Effector CD4-positive, alpha-beta T cell (primary cell): ENCODE measurements around the gene COL5A3.
"Not testable (repeated sequence)": the region's sequence is repeated elsewhere in the genome, so short reads cannot be mapped to it uniquely, and the experiment has no call there.

ENCODE experiments used
- DNase-seq: peaks from one replicate; pipeline ENCODE4 v3.0.0-alpha.2; 2020
- total RNA-seq: gene quantifications from one replicate; lab custom pipeline; 2026; lab: John Stamatoyannopoulos, UW

The COL5A3 gene
- total RNA-seq: 0.94 reads per million

DNA sequence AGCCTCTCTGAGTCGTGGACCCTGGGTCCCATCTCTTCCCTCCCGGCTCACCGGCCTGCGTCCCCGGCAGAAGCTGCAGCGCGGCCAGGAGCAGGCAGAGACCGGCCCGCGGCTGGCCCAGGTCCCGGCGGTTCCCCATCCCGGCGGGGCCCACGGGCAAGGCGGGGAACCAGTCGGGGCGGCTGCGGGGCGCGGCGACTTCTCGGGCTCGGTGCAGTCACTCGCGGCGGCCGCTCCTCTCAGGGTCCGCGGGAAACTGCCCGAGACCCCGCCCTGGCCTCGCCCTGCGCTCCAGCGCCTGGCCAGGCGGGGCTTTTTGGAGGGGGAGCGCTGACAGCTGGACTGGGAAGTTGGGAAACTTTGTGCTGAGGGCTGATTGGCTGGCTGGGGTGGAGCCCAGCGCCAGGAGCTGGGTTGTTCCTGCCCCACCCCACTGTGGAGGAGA, at the start of gene COL5A3:
COL5A3 (minus strand) TSS at position 258 of the 445 bp plus-strand sequence; CDS start at position 139, 119 bp downstream.
- DNase-seq: no peak

DNA sequence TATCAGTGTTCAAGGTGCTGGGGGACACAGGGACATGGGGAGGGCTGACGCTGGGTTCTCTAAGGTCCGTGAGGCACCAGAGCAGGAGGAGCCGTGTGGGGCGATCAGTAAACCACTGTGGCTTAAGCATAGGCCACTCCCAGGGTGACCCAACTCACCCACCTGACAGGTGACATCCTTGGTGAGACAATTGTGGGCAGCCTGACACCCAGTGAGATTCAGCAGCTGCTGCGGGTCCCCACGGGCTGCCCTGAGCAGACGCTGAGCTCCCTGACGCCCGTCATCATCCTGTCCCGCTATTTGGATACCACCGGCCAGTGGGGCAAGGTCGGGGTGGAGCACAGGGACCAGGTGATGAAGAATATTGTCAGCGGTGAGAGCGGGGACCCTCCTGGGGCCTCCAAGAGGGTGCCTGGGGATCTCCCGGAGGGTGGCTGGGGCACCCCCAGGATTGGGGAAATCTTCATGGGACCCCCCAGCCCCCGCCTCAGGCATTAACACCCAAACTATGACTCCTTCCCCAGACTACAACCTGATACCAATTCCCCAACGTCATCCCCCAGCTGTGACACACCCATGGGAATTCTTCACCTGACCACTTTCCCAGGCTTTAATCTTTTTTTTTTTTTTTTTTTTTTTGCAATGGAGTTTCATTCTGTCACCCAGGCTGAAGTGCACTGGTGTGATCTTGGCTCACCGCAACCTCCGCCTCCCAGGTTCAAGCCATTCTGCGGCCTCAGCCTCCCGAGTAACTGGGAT, 42.5 kb upstream of the COL5A3 start:
- no peak for DNase-seq

GRCh38 chr19:10049626-10050025, 39.3 kb upstream of the COL5A3 start:
- DNase-seq: no peak

DNA sequence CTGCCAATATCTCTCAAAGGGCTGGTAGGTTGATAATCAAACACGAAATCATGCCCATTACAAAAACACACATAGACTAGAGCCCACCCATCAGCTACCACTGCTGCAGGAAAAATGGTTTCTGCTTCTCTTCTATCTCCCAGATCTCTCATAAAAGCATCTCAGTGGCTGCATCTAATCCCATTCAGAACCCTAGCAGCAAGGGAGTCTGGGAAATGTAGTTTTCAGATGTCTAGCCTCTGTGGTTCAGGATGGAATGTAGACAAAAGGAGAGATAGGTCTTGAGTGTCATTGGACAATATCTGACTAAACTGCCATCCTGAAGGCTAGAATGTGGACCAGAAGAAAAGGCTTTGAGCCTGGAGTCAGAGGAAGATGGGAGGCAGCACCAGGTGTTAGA, 35.1 kb upstream of the COL5A3 start:
- DNase-seq: no peak

DNA sequence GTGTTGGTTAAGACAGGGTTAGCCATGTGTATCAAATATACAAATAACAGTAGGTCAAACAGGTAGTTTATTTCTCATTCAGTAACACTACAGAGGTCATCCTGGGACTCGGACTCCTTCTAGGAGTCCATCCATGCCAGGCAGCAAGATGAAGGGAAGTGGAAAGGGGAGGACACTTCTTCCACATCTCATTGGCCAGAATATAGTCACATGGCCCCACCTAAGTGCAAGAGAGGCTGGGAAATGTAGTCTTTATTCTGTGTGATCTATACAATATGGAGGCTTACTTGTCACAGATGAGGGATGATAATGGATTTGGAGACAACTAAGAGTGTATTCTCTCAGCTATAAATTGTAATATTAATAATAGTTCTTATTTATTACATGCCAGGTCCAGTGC, 34.1 kb upstream of the COL5A3 start:
- no peak for DNase-seq

DNA sequence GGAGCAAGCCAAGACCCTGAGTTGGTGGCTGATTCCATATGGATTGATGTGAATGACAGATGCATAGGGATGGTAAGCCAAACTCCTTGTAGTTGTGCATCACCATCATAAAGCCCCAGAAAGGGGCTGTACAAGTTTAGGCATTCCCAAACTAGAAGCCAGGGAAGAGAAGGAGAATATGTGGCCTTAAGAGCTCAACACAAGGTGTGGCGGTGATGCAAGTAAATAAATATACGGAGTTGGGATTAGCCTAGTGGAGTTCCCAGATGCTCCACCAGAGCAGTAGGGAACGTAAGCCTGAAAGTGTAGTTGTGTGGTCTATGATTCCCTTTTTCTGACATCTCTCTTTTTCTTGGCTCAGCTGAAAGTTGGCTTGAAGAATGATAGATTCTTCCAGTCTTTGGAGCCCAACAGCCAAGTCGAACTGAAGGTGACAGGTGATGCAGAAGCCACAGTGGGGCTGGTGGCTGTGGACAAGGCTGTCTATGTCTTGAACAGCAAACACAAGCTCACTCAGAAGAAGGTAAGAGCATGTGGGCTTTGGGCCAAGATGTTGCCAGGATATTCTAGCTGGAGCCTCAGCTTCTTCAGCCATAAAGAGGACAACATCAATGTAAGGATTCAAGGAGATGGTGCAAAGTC, 33.1 kb upstream of the COL5A3 start:
- no peak for DNase-seq

DNA sequence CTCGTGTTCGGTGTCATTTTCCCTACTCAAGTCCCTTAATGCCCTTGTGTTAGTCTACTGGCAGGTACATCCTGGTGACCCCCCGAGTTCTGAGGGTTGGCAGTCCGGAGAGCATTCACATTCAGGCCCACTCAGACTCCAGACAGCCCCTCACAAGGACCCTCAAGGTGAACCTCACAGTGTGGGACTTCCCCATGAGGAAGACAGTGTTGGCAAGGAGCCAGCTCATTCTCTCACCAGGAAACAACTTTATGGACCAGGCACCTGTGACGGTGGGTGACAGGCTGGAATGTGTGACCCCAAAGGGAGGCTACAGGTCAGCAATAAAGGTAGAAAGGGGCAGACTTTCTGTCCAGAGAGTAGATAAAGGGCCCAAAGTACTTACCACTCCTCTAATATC, 27.5 kb upstream of the COL5A3 start:
- DNase-seq: no peak

DNA sequence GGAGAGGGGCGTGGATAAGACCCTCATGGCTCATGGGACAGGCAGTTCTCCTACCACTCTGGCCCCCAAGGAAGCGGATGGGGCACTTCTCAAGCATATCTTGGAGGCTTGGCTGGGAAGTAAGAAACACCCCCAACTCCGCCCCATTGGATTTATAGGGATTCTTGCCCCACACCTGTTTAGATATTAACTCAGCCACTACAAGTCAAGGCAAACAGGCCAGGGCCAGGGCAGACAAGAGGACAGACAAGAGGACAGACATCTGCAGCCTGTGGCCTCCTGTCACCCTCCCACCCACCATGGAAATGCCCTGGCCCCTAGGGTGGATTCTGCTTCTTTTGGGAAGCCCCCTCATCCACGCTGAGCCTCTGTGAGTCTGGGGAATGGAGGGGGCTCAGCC, 27.1 kb upstream of the COL5A3 start:
- no peak for DNase-seq

DNA sequence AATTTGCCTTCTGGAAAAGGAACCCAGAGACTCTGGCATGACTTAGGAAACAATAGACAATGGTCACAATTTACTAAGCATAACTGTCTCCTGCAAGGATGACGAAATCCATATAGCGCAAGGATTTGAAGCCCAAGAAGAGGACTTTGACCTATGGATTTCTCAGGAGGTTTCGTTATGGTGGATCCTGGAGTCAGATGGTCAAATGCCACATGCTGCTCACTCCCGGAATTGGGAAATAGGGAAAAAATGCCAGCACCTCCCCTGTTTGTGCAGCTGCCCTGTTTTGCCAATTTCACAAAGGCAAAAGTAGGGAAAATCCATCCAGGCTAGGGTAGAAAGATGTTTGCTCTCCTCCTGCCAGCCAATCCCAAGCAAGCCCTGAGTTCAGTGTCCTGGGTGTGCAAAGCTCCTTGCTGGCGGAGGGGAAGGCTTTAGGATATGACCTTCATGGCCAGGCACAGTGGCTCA, 26.3 kb upstream of the COL5A3 start:
- no peak for DNase-seq

GRCh38 chr19:10033614-10034013, 23.3 kb upstream of the COL5A3 start:
- DNase-seq: no peak

DNA sequence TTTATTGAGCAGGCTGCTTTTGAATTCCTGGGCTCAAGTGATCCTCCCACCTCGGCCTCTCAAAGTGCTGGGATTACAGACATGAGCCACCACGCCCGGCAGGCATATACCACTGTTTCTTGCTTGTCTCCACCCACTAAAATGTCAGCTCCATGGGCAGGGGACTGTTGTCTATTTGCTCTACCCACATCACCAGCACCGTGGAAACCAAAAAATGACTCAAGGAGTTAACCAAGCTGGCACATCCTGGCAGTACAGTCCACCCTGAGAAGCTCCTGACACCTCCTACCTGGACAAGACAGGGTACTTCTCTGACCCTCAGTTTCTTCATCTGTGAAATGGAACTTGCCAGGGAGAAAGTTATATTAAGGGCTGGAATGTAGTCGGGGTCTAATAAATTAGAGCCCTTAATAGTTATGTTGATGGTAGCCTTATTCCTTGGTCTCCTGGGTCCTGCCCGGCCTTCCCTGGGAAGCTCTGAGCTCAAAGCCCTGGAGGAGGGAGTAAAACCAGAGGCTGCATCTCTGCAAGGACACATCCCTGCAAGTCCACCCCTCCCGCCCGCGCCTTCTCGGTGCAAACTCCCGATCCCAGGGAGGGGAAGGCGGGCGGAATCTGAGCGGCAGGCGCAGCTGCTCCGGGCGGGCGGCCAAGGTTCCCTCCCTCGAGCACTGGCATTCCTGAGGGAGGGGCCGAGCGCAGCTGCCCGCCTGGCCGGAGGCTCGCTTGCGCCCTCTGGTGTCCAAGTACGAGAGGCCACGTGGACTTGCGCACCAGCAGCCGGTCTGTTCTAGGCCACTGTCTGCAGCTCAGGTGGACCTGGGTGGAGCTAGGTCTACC, 17.1 kb upstream of the COL5A3 start:
- DNase-seq: peak; percentile 69

- DNase-seq: no peak
Measured at GRCh38 chr19:10026744-10027143, 16.4 kb upstream of the COL5A3 start.

GRCh38 chr19:10023096-10023495, 12.8 kb upstream of the COL5A3 start:
- not testable (repeated sequence) for DNase-seq

- no peak for DNase-seq
Measured at GRCh38 chr19:10021863-10022262, 11.6 kb upstream of the COL5A3 start.

- DNase-seq: no peak
Measured at GRCh38 chr19:10021446-10021845, 11.1 kb upstream of the COL5A3 start.

DNA sequence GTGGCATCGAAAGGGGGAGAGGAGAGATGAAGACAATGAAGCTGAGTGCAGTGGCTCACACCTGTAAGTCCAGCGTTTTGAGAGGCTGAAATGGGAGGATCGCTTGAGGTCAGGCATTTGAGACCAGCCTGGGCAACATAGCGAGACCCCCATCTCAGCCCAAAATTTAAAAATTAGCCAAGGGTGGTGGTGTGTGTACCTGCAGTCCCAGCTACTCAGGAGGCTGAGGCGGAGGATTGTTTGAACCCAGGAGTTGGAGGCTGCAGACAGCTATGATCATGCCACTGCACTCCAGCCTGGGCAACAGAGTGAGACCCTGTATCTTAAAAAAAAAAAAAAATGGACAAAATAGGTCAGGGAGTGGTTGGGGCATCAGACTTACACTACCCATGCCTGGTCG, 10.5 kb upstream of the COL5A3 start:
- DNase-seq: no peak

- DNase-seq: no peak
Measured at GRCh38 chr19:10019246-10019645, 8.9 kb upstream of the COL5A3 start.

DNA sequence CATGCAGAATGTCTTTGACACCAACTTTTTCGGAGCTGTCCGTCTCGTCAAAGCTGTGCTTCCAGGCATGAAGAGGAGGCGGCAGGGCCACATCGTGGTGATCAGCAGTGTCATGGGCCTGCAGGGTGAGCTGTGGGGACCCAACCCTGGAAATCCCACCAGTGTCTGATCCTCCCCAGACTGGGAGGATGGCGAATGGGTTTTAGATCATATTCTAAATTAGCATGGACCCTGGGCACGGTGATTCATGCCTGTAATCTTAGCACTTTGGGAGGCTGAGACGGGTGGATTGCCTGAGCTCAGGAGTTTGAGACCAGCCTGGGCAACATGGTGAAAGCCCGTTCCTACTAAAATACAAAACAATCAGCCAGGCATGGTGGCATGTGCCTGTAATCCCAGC, 8.5 kb upstream of the COL5A3 start:
- no peak for DNase-seq

DNA sequence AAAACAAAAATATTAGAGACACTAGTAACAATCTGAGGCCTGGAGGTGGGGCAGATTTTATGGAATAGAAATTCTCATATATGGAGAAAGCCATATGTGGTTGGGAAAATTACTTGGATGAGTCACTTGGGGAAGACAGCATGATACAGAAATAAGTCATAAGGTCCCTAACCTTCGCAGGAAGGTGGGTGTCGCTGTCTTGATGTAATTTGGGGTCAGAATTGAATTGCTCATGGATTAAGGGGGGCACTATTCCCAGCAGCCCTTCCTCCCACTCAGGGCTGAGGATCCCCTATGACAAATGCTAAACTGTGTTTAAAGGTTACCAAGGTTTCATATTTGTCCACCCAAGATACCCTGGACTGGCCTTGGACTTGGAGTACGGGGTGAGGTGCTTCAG, 8.0 kb upstream of the COL5A3 start:
- no peak for DNase-seq

GRCh38 chr19:10013834-10014618, 3.7 kb upstream of the COL5A3 start:
- no peak for DNase-seq

GRCh38 chr19:10013316-10013715, 3.0 kb upstream of the COL5A3 start, which contains the start of gene RDH8:
TSS of gene RDH8 (plus strand) at chr19:10013483. CDS start at chr19:10013498, 15 bp downstream.
- no peak for DNase-seq

GRCh38 chr19:10011974-10012373, 1.7 kb upstream of the COL5A3 start:
- DNase-seq: no peak
